ENCODE measurements around the gene CELSR3. TPM values are rescaled to one million over a fixed set of nuclear protein-coding genes. Genes with fewer than 3 reads are reported as not detected.

CELSR3 gene
- polyA plus RNA-seq, 1 experiment, result 0.55 TPM

DNA sequence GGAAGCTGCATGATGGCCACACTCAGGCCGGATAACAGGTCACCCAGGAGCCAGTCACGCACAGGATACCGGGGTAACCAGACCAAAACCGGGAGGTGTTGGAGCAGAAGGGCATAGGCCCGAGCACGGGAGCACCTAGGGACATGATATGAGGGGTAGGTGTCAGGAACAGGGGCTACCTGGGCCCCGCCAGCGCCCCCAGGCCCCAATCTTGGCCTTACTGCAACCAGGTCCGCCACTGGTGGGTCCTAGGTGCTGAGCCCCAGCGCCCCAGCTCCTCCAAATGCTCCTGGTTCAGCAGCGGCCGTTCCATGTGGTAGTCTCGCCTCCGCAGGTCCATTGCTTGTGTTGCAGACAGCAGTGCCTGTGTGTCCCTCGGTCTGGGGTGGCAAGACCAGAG is 29.4 kb downstream of the CELSR3 start:
- Histone ChIP-seq H3K4me3 (ENCODE audit: low read depth, low read length) (no peak overlapping the region), H3K27me3 (ENCODE audit: control insufficient read depth, insufficient read depth, low read length) (no peaks in the 10 kb centered on the region), H3K9me3 (ENCODE audit: control insufficient read depth, insufficient read depth, low read length) (peaks cover 3% of the 10 kb centered on the region; the same call in 1 of the 2 replicates), H3K27ac (ENCODE audit: low read depth, low read length) (no peak overlapping the region)
- POLR2A ChIA-PET, result interaction anchor here (0.6 kb wide), 1 partner anchor 32 kb away, joined by 5 read pairs; no protein-coding TSS in a partner anchor
- TF ChIP-seq, protein P1, sequence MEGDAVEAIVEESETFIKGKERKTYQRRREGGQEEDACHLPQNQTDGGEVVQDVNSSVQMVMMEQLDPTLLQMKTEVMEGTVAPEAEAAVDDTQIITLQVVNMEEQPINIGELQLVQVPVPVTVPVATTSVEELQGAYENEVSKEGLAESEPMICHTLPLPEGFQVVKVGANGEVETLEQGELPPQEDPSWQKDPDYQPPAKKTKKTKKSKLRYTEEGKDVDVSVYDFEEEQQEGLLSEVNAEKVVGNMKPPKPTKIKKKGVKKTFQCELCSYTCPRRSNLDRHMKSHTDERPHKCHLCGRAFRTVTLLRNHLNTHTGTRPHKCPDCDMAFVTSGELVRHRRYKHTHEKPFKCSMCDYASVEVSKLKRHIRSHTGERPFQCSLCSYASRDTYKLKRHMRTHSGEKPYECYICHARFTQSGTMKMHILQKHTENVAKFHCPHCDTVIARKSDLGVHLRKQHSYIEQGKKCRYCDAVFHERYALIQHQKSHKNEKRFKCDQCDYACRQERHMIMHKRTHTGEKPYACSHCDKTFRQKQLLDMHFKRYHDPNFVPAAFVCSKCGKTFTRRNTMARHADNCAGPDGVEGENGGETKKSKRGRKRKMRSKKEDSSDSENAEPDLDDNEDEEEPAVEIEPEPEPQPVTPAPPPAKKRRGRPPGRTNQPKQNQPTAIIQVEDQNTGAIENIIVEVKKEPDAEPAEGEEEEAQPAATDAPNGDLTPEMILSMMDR (IDR thresholded peaks at IDR 0.05; ENCODE audit: low read depth, low read length), result no peak
- no peak for DNase-seq (ENCODE audit: low read depth, low spot score)
- CTCF ChIA-PET, result no interaction called here

DNA sequence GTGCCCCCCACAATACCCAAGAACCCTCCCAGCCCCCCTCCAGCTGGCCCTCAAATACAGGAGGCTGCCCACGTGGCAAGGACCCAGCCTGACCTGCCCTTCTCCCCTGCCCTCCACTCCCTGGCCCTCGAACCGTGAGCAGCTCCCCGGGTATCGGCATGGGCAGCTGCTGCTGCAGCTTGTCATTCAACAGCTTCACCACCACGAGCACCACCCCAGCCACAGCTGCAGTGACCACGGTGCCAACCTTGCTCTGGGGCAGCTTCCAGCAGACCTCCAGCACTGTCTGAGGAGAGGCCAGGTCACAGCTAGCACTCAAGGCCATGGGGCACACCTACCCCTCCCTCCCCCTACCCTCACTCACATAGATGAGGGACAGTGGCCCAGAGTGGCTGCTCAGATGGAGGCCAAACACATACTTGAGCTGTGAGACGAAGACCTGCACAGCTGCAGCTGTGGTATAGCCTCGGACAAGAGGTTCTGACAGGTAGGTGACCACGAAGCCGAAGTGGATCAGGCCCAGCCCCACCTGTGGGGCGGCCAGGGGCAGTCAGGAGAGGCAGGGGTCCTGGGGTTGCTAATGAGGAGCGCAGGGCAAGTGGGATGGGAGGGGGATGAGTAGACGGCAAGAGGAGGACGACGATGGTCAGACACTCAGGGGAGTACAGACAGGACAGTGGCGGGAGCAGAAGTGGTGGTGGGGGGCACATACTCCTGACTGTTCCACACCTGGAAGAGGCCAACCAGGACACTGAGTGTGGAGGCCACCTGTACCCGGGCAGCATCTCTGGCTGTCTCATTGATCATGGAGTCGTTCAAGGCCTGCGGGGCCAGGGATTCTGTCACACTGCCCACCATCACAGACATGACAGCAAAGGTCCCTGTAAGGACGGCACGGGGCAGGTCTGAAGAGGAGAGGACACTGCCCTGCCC is 30.9 kb downstream of the CELSR3 start:
- ChIA-PET POLR2A (no interaction called here), CTCF (no interaction called here)
- peaks cover 3% of the 10 kb centered on the region; the same call in 1 of the 2 replicates for H3K9me3 ChIP-seq (ENCODE audit: control insufficient read depth, insufficient read depth, low read length)
- no peak for DNase-seq (ENCODE audit: low read depth, low spot score)
- TF ChIP-seq, protein P1 (IDR thresholded peaks at IDR 0.05; ENCODE audit: low read depth, low read length), result no peak
- H3K4me3 ChIP-seq (ENCODE audit: low read depth, low read length), result no peak overlapping the region
- H3K27me3 ChIP-seq (ENCODE audit: control insufficient read depth, insufficient read depth, low read length), result no peaks in the 10 kb centered on the region
- no peak overlapping the region for H3K27ac ChIP-seq (ENCODE audit: low read depth, low read length)

DNA sequence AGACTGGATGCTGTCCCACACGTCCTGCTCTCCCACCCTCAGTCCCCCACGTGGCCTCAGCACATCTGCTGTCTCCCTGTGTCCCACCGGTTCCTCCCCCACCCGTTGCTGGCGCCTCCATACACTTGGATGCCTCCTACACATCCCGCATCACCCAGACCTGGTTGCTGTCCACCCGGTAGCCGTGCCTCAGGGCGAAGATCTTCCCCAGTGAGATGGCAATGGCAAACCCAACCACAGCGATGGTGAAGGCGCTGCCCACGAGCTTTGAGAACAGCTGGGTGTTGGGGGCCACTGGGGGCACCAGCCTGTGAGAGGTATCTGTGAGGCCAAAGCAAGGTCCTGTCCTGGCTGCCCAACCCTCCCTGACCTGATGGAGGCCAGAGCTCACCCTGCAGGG is 31.9 kb downstream of the CELSR3 start:
- CTCF ChIA-PET, result no interaction called here

GRCh38 chr3:48630407-48630806 is 32.3 kb downstream of the CELSR3 start:
- no peak for DNase-seq (ENCODE audit: low read depth, low spot score)
- TF ChIP-seq, protein P1 (IDR thresholded peaks at IDR 0.05; ENCODE audit: low read depth, low read length), result no peak
- Histone ChIP-seq H3K27ac (ENCODE audit: low read depth, low read length) (no peak overlapping the region), H3K27me3 (ENCODE audit: control insufficient read depth, insufficient read depth, low read length) (no peaks in the 10 kb centered on the region), H3K9me3 (ENCODE audit: control insufficient read depth, insufficient read depth, low read length) (peaks cover 3% of the 10 kb centered on the region; the same call in 1 of the 2 replicates), H3K4me3 (ENCODE audit: low read depth, low read length) (no peak overlapping the region)
- ChIA-PET CTCF (no interaction called here), POLR2A (interaction anchor here (0.6 kb wide), 1 partner anchor 32 kb away, joined by 3 read pairs; no protein-coding TSS in a partner anchor)

More for the DNA sequence above, 31.9 kb downstream of the CELSR3 start:
- H3K27ac ChIP-seq (ENCODE audit: low read depth, low read length), result no peak overlapping the region
- peaks cover 3% of the 10 kb centered on the region; the same call in 1 of the 2 replicates for H3K9me3 ChIP-seq (ENCODE audit: control insufficient read depth, insufficient read depth, low read length)
- DNase-seq (ENCODE audit: low read depth, low spot score), result no peak
- POLR2A ChIA-PET, result interaction anchor here (0.6 kb wide), 1 partner anchor 32 kb away, joined by 3 read pairs; no protein-coding TSS in a partner anchor
- H3K27me3 ChIP-seq (ENCODE audit: control insufficient read depth, insufficient read depth, low read length), result no peaks in the 10 kb centered on the region
- H3K4me3 ChIP-seq (ENCODE audit: low read depth, low read length), result no peak overlapping the region
- TF ChIP-seq, protein P1 (IDR thresholded peaks at IDR 0.05; ENCODE audit: low read depth, low read length), result no peak

GRCh38 chr3:48629894-48630293 is 32.8 kb downstream of the CELSR3 start:
- CTCF ChIA-PET, result no interaction called here
- Histone ChIP-seq H3K27me3 (ENCODE audit: control insufficient read depth, insufficient read depth, low read length) (no peaks in the 10 kb centered on the region), H3K27ac (ENCODE audit: low read depth, low read length) (no peak overlapping the region), H3K9me3 (ENCODE audit: control insufficient read depth, insufficient read depth, low read length) (peaks cover under 1% of the 10 kb centered on the region; the same call in 1 of the 2 replicates), H3K4me3 (ENCODE audit: low read depth, low read length) (no peak overlapping the region)
- POLR2A ChIA-PET, result interaction anchor here (0.6 kb wide), 1 partner anchor 32 kb away, joined by 3 read pairs; no protein-coding TSS in a partner anchor
- TF ChIP-seq, protein P1 (IDR thresholded peaks at IDR 0.05; ENCODE audit: low read depth, low read length), result no peak
- no peak for DNase-seq (ENCODE audit: low read depth, low spot score)
